ENCODE data around the gene TSPAN14.
"Not testable (repeated sequence)": the region's sequence is repeated elsewhere in the genome, so short reads cannot be mapped to it uniquely, and the experiment has no call there.

The TSPAN14 gene

GRCh38 chr10:80453842-80454512, at the start of gene TSPAN14:
TSS of gene TSPAN14 (plus strand) at chr10:80454310. CDS start at chr10:80489234, 34,924 bp downstream.
- peak; percentile 84 for DNase-seq (ENCODE audit: low spot score)

GRCh38 chr10:80405035-80405434, 49.1 kb upstream of the TSPAN14 start:
- no peak for DNase-seq (ENCODE audit: low spot score)

GRCh38 chr10:80405626-80406025, 48.5 kb upstream of the TSPAN14 start:
- no peak for DNase-seq (ENCODE audit: low spot score)

GRCh38 chr10:80406204-80406603, 47.9 kb upstream of the TSPAN14 start:
- no peak for DNase-seq (ENCODE audit: low spot score)

GRCh38 chr10:80407812-80408241, 46.3 kb upstream of the TSPAN14 start:
- no peak for DNase-seq (ENCODE audit: low spot score)

GRCh38 chr10:80408242-80409101, 45.6 kb upstream of the TSPAN14 start, which contains the start of gene PRXL2A:
TSS of gene PRXL2A (plus strand) at chr10:80408551. CDS start at chr10:80420468, 11,917 bp downstream.
- DNase-seq (ENCODE audit: low spot score): peak; percentile 80

- DNase-seq (ENCODE audit: low spot score): no peak
Measured at GRCh38 chr10:80409121-80409520, 45.0 kb upstream of the TSPAN14 start.

GRCh38 chr10:80410122-80410521, 44.0 kb upstream of the TSPAN14 start:
- DNase-seq (ENCODE audit: low spot score): no peak

- no peak for DNase-seq (ENCODE audit: low spot score)
Measured at GRCh38 chr10:80410578-80411145, 43.4 kb upstream of the TSPAN14 start.

- DNase-seq (ENCODE audit: low spot score): no peak
Measured at GRCh38 chr10:80411267-80411668, 42.8 kb upstream of the TSPAN14 start.

- DNase-seq (ENCODE audit: low spot score): no peak
Measured at GRCh38 chr10:80411681-80412220, 42.4 kb upstream of the TSPAN14 start.

GRCh38 chr10:80412486-80412885, 41.6 kb upstream of the TSPAN14 start:
- DNase-seq (ENCODE audit: low spot score): no peak

GRCh38 chr10:80413271-80413996, 40.7 kb upstream of the TSPAN14 start:
- no peak for DNase-seq (ENCODE audit: low spot score)

- DNase-seq (ENCODE audit: low spot score): no peak
Measured at GRCh38 chr10:80414142-80414895, 39.8 kb upstream of the TSPAN14 start.

GRCh38 chr10:80415734-80416478, 38.2 kb upstream of the TSPAN14 start:
- DNase-seq (ENCODE audit: low spot score): no peak

- DNase-seq (ENCODE audit: low spot score): no peak
Measured at GRCh38 chr10:80416479-80417098, 37.5 kb upstream of the TSPAN14 start.

- DNase-seq (ENCODE audit: low spot score): not testable (repeated sequence)
Measured at GRCh38 chr10:80417256-80417655, 36.9 kb upstream of the TSPAN14 start.

GRCh38 chr10:80421050-80421706, 32.9 kb upstream of the TSPAN14 start:
- DNase-seq (ENCODE audit: low spot score): no peak
